ENCODE results near the gene SAMSN1. TPM values are rescaled to one million over a fixed set of nuclear protein-coding genes. Genes with fewer than 3 reads are reported as not detected.

Gene SAMSN1
- total RNA-seq, 1 donor from 2014 or later, result 115 TPM

DNA sequence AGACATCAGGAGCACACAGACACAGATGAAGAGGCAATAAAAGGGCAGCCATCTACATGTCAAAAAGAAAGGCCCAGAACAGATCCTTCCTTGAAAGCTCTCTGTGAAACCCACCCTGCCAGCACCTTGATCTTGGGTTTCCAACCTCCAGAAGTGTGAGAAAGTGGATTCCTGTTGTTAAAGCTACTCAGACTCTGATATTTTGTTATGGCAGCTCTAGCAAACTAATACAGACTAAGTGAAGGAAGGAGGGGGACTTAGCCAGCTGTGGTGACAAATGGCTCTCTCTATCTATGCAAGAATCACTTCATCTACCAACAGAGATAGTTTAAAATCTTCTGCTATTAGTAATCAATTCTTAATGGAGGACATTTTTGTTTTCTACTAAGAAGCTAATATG, 10.4 kb downstream of the SAMSN1 start:
- intact Hi-C loops (cut with micrococcal nuclease), result no loop called here
- Mint-ChIP-seq H3K36me3 (ENCODE audit: low read depth) (peaks cover 69% of the 10 kb centered on the region), H3K27ac (peak overlapping the region; percentile 99), H3K9me3 (peaks cover 39% of the 10 kb centered on the region), H3K27me3 (ENCODE audit: insufficient read depth) (no peaks in the 10 kb centered on the region), H3K4me3 (peak overlapping the region; percentile 86), H3K4me1 (ENCODE audit: low read depth) (peaks cover 85% of the 10 kb centered on the region)
- DNase-seq (ENCODE audit: low spot score), result no peak

- peak; percentile 22 for DNase-seq (ENCODE audit: low spot score)
- peaks cover 33% of the 10 kb centered on the region for H3K9me3 Mint-ChIP-seq
- H3K4me3 Mint-ChIP-seq, result peak overlapping the region; percentile 86
- H3K4me1 Mint-ChIP-seq (ENCODE audit: low read depth), result peaks cover 79% of the 10 kb centered on the region
- H3K27me3 Mint-ChIP-seq (ENCODE audit: insufficient read depth), result no peaks in the 10 kb centered on the region
- intact Hi-C loops (cut with micrococcal nuclease), result loop anchor here (1.0 kb wide), 8 partner anchors 9 to 205 kb away; partner anchors contain the start of gene SAMSN1
- peak overlapping the region; percentile 99 for H3K27ac Mint-ChIP-seq
- peaks cover 60% of the 10 kb centered on the region for H3K36me3 Mint-ChIP-seq (ENCODE audit: low read depth)
Measured at GRCh38 chr21:14533499-14534428, 12.4 kb downstream of the SAMSN1 start.

DNA sequence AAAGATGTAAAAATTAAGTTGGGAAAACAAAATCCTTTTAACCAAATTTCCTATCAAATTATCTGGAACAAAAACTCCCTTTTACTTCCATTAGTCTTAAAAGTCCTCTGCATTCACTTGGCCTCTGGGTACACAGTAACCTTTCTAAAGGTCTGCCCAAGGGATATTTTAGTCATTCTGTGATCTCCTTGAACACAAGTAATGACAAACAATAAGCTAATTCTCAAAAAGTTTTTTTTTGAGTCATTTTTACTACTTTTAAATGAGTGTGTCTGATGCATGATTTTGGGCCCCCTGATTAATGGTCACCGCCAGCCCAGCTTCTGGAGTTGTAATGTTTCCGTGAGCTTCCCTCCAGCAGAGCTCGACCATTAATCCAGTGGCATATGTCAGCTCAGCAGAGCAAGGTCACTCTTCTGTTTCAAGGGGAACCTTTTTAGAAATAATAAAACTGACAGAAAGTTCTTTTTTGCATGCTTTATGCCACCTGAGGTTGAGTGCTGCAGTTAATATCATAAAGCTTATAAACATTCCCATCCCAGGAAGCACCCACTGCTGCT, 14.3 kb downstream of the SAMSN1 start:
- peaks cover 20% of the 10 kb centered on the region for H3K9me3 Mint-ChIP-seq
- H3K4me1 Mint-ChIP-seq (ENCODE audit: low read depth), result peaks cover 76% of the 10 kb centered on the region
- DNase-seq (ENCODE audit: low spot score), result no peak
- peak overlapping the region; percentile 73 for H3K4me3 Mint-ChIP-seq
- intact Hi-C loops (cut with micrococcal nuclease), result no loop called here
- H3K27ac Mint-ChIP-seq, result peak overlapping the region; percentile 90
- H3K36me3 Mint-ChIP-seq (ENCODE audit: low read depth), result peaks cover 54% of the 10 kb centered on the region
- H3K27me3 Mint-ChIP-seq (ENCODE audit: insufficient read depth), result no peaks in the 10 kb centered on the region

DNA sequence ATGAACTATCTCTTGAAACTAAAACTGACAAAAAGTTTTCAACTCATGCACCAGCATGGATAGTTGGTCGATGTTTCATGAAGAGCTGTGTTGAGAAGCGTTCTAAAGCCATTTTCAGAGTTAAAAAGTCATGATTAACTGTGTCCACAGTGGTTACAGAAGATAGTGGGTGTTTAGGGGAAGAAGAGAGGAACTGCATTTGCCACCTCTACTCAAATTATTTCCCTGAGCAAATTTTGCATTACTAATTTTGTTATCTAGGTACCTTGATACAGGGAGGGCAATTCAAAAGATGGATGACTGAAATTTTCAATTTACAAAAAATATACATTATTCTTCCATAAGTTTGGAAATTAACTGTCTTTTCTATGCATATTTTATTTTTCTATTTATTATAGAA, 15.5 kb downstream of the SAMSN1 start:
- H3K27ac Mint-ChIP-seq, result peak overlapping the region; percentile 83
- no peak for DNase-seq (ENCODE audit: low spot score)
- intact Hi-C loops (cut with micrococcal nuclease), result no loop called here
- peaks cover 12% of the 10 kb centered on the region for H3K9me3 Mint-ChIP-seq
- no peaks in the 10 kb centered on the region for H3K27me3 Mint-ChIP-seq (ENCODE audit: insufficient read depth)
- H3K4me3 Mint-ChIP-seq, result peak overlapping the region; percentile 69
- peaks cover 74% of the 10 kb centered on the region for H3K4me1 Mint-ChIP-seq (ENCODE audit: low read depth)
- H3K36me3 Mint-ChIP-seq (ENCODE audit: low read depth), result peaks cover 44% of the 10 kb centered on the region

DNA sequence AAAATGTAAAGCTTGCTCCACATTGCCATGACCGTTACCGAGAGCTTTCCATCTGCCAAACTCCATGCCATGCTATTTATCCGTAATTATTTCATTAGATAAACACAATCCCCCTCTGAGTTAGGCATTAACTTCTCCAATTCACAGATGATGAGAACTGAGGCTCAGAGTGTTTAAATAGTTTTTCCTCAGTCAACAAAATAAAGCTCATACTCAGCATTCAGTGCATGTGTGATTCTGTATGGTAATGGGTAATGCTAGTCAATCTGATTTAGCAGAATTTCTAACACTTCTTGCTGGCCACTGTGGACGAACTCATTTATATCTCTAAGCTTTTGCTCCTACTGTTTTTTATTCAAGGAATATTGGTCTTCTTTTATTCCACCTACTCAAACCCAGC, 17.3 kb downstream of the SAMSN1 start:
- H3K9me3 Mint-ChIP-seq, result no peaks in the 10 kb centered on the region
- intact Hi-C loops (cut with micrococcal nuclease), result loop anchor here (5.0 to 10.0 kb wide), 6 partner anchors 88 to 1206 kb away; no protein-coding TSS in a partner anchor
- H3K36me3 Mint-ChIP-seq (ENCODE audit: low read depth), result peaks cover 36% of the 10 kb centered on the region
- H3K4me1 Mint-ChIP-seq (ENCODE audit: low read depth), result peaks cover 70% of the 10 kb centered on the region
- no peaks in the 10 kb centered on the region for H3K27me3 Mint-ChIP-seq (ENCODE audit: insufficient read depth)
- peak overlapping the region; percentile 89 for H3K27ac Mint-ChIP-seq
- peak overlapping the region; percentile 73 for H3K4me3 Mint-ChIP-seq
- DNase-seq (ENCODE audit: low spot score), result no peak

DNA sequence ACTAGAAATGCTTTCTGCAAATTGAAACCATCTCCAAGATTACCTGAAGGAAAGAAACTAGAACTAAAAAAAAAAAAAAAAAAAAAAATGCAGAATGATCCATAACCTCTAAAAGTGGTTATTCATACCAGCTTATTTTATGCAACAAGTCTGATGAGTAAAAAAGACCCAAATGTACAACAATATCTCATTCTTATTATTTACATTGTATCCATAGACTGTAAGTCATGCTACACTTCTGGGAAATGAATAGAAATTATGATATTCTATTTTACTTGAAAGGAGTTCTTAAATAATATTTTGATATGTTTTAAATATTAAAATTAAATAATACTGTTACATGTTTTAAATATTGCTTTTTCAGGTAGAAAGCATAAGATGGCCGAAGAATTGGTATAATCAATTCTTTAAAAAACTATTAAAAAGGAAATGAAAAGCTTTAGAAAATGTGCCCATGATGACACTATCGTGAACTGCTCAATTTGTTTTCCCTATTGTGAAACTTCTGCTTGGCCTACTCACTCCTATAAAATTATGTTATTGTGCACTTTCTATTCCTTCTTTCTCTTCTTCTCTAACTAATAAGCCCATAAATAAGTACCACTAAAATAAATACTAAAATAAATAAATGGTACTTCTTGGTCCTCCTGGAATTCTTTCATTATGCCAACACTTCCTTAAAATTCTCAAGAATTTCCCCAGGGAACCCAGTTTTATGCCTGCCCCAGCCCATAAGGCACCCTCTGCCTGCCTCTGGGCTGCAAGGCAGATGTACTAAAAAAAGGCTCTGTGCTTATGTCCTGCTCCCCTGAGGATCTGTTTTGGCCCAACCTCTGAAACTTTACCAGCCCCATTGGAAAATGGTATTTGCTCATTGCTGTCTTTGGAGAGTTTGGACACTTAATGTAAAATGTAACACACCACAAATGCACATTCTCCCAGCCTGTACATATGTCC, 18.1 kb downstream of the SAMSN1 start:
- Mint-ChIP-seq H3K27ac (peak overlapping the region; percentile 95), H3K36me3 (ENCODE audit: low read depth) (peaks cover 42% of the 10 kb centered on the region), H3K4me3 (peak overlapping the region; percentile 84), H3K27me3 (ENCODE audit: insufficient read depth) (no peaks in the 10 kb centered on the region), H3K9me3 (no peaks in the 10 kb centered on the region), H3K4me1 (ENCODE audit: low read depth) (peaks cover 72% of the 10 kb centered on the region)
- intact Hi-C loops (cut with micrococcal nuclease), result loop anchor here (1.0 to 10.0 kb wide), 13 partner anchors 18 to 1207 kb away; partner anchors contain the start of genes HSPA13 and SAMSN1
- DNase-seq (ENCODE audit: low spot score), result no peak

GRCh38 chr21:14526836-14527695, 19.0 kb downstream of the SAMSN1 start:
- Mint-ChIP-seq H3K27me3 (ENCODE audit: insufficient read depth) (no peaks in the 10 kb centered on the region), H3K9me3 (no peaks in the 10 kb centered on the region), H3K36me3 (ENCODE audit: low read depth) (peaks cover 40% of the 10 kb centered on the region), H3K27ac (peak overlapping the region; percentile 95), H3K4me3 (peak overlapping the region; percentile 84), H3K4me1 (ENCODE audit: low read depth) (peaks cover 75% of the 10 kb centered on the region)
- intact Hi-C loops (cut with micrococcal nuclease), result loop anchor here (1.0 to 10.0 kb wide), 13 partner anchors 19 to 1208 kb away; partner anchors contain the start of genes HSPA13 and SAMSN1
- no peak for DNase-seq (ENCODE audit: low spot score)

DNA sequence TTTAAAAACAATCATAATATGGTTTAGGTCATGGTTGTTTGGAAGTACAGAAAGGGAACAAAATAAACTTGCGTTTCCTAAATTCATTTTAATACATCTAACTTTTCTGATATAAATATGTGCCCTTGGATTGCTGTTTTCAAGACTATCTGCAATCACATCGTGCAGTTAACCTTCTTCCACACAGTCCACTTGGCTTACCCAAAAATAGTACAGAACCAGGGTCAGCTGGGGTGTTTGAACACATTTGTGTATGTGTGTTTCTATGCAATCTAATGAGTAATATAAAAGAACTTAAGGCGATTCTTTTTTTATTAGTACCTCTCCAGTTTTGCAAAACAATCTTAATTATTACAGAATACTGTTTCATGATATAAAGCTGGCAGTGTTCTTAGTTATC, 19.9 kb downstream of the SAMSN1 start:
- no peak for DNase-seq (ENCODE audit: low spot score)
- Mint-ChIP-seq H3K27ac (peak overlapping the region; percentile 95), H3K36me3 (ENCODE audit: low read depth) (peaks cover 41% of the 10 kb centered on the region), H3K27me3 (ENCODE audit: insufficient read depth) (no peaks in the 10 kb centered on the region), H3K4me1 (ENCODE audit: low read depth) (peaks cover 76% of the 10 kb centered on the region), H3K4me3 (peak overlapping the region; percentile 84), H3K9me3 (no peaks in the 10 kb centered on the region)
- intact Hi-C loops (cut with micrococcal nuclease), result loop anchor here (2.0 to 10.0 kb wide), 7 partner anchors 91 to 1209 kb away; partner anchors contain the start of gene HSPA13

DNA sequence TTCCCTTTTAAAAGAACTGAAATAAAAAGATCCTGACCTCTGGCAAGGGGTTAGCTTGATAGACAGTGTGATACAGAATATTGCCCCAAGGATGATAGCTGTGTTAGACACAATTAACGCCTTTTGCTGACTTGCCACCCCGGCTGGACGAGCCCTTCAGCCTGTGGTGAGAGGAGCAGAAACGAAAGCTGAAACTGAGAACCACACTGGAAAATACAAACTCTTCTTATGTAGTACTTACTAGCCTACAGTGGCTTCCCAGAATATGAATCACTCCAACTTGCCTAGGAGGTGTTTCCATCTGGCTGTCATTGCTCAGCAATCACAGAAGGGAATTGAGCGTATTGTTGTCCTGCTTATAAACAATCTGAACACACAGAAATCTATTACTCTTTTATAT, 22.9 kb downstream of the SAMSN1 start:
- Mint-ChIP-seq H3K27ac (peak overlapping the region; percentile 91), H3K9me3 (no peaks in the 10 kb centered on the region), H3K27me3 (ENCODE audit: insufficient read depth) (no peaks in the 10 kb centered on the region), H3K36me3 (ENCODE audit: low read depth) (peaks cover 35% of the 10 kb centered on the region), H3K4me1 (ENCODE audit: low read depth) (peaks cover 72% of the 10 kb centered on the region), H3K4me3 (peak overlapping the region; percentile 68)
- peak; percentile 35 for DNase-seq (ENCODE audit: low spot score)
- intact Hi-C loops (cut with micrococcal nuclease), result loop anchor here (1.0 to 10.0 kb wide), 9 partner anchors 11 to 1212 kb away; no protein-coding TSS in a partner anchor

DNA sequence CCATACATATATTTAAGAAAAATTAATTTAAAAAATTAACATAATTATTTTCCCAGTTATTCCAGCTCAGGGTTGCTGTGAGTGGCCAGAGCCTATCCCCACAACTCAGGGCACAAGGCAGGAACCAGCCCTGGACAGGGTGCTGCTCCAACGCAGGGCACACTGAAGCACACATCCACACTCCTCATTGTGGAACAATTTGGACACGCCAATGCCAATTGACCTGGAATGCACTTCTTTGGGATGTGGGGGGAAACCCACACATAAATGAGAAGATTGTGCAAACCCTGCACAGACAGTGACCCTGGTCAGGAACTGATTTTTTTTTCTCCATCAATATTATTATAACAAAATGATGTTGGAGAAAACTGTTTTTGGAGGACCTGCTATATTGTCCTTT, 23.4 kb downstream of the SAMSN1 start:
- intact Hi-C loops (cut with micrococcal nuclease), result loop anchor here (1.0 to 10.0 kb wide), 9 partner anchors 12 to 1212 kb away; no protein-coding TSS in a partner anchor
- Mint-ChIP-seq H3K27me3 (ENCODE audit: insufficient read depth) (no peaks in the 10 kb centered on the region), H3K4me1 (ENCODE audit: low read depth) (peaks cover 75% of the 10 kb centered on the region), H3K9me3 (no peaks in the 10 kb centered on the region), H3K27ac (peak overlapping the region; percentile 91), H3K4me3 (no peak overlapping the region), H3K36me3 (ENCODE audit: low read depth) (peaks cover 38% of the 10 kb centered on the region)
- no peak for DNase-seq (ENCODE audit: low spot score)

DNA sequence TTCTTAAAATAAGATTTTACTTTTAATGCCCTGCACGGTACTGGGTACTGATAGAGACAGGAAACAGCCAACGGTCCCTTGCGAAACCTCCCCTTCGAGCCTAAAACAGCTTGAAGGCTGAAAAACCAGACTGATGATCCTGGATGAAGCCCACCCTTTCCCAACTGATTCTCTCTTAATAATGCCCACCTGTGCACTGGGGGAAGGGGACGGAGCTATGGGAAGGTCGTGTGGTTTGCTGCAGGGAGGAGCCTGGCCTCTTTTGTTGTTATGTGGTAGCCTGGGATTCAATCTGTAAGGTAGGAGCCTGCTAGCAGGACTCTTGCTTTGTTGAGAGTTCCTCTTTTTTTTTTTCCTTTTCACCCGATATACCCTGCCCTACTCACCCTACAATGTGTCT, 25.6 kb downstream of the SAMSN1 start:
- H3K4me3 Mint-ChIP-seq, result peak overlapping the region; percentile 40
- intact Hi-C loops (cut with micrococcal nuclease), result loop anchor here (5.0 to 10.0 kb wide), 3 partner anchors 252 to 1214 kb away; no protein-coding TSS in a partner anchor
- H3K27me3 Mint-ChIP-seq (ENCODE audit: insufficient read depth), result no peaks in the 10 kb centered on the region
- H3K36me3 Mint-ChIP-seq (ENCODE audit: low read depth), result peaks cover 49% of the 10 kb centered on the region
- peak overlapping the region; percentile 19 for H3K27ac Mint-ChIP-seq
- H3K4me1 Mint-ChIP-seq (ENCODE audit: low read depth), result peaks cover 74% of the 10 kb centered on the region
- DNase-seq (ENCODE audit: low spot score), result no peak
- H3K9me3 Mint-ChIP-seq, result peaks cover 4% of the 10 kb centered on the region

All from activated T-helper 1 cell treated with anti-CD3 and anti-CD28 coated beads, Interleukin-12 subunit alpha, Interleukin-12 subunit beta, Interleukin-2, Interleukin-4 antibody, amounts not matched to agents 30 ng/mL and 10 ng/mL and 1 ng/mL, durations not matched to agents 14 hours and 24 hours and 36 hours (primary cell).